SK-MEL-5 (cell line): ENCODE measurements around the gene PCNP. TPM values are rescaled to one million over a fixed set of nuclear protein-coding genes. Genes with fewer than 3 reads are reported as not detected.
"Not testable (repeated sequence)": the region's sequence is repeated elsewhere in the genome, so short reads cannot be mapped to it uniquely, and the experiment has no call there.

Experiments
- DNase-seq: peaks from one replicate; pipeline ENCODE4 v3.0.0-alpha.2; 2016; ENCODE audit warnings: low read depth, low spot score
- in situ Hi-C: cut with HindIII; loops from 2 replicates; pipeline ENCODE4 v1.10.0; 2016; ENCODE audit warnings: low sequenced_read_pairs, high pct_unique_total_duplicates, low pct_unique_long_range_greater_than_20kb
- total RNA-seq: library from RNA; depleted of rRNA; stranded (reverse); fragments of >200 nt; shearing (Covaris generic); gene quantifications from 2 replicates; pipeline ENCODE4 v1.2.3, GENCODE V29; 2014

Gene PCNP
- total RNA-seq, 1 experiment from 2014 or later, result 69.9 TPM

DNA sequence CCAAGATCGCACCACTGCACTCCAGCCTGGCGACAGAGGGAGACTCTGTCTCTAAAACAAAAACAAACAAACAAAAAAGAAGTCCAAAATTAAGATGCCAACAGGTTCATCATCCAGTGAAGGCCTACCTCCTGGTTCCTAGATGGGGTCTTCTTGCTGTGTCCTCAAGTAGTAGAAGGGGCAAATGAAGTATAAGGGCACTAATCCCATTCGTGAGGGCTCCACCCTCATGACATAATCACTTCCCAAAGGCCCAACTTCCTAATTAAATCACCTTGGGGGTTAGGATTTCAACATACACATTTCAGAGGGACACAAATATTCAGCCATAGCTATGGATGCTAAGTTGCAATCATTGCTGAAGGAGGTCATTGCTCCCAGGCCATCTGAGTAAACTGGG lies 45.8 kb downstream of the PCNP start:
- no peak for DNase-seq
- in situ Hi-C loops, result no loop called here

- no peak for DNase-seq
- in situ Hi-C loops, result no loop called here
Observed at GRCh38 chr3:101623656-101624055, 49.7 kb downstream of the PCNP start.

DNA sequence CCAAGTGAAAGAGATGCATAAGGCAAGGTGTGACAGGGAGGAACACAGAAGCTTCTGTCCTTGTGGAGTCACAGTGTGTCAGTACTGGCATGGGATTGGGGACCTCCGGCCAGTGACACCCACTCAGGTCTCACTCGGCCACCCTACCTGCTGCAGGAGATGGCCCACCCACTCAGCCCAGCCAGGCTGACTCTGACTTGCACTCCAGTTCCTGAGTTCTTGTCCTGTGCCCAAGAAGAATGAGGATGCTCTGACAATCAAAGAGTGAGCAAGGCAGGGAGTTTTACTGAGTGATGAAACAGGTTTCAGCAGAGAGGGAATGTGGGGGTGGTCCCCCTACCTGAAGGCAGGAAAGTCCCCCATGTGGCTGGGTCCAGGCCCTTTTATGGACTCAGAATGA lies 50.9 kb downstream of the PCNP start:
- in situ Hi-C loops, result no loop called here
- no peak for DNase-seq

DNA sequence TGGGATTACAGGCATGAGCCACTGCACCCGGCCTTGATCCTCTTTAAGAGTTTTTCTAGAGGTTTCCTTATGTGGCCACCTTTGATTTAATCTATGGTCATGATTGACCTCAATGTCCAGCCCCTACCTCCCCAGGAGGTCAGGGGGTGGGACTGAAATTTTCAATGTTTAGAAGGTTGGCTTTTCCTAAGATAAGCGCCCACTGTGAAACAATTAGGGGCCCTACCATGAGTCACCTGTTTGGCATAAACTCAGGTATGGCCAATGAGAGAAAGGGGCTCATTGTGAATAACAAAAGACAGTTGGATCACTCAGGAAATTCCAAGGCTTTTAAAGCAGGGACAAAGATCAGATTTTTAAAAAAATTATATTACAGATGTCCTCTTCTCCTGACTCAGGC lies 51.9 kb downstream of the PCNP start:
- in situ Hi-C loops, result no loop called here
- no peak for DNase-seq

DNA sequence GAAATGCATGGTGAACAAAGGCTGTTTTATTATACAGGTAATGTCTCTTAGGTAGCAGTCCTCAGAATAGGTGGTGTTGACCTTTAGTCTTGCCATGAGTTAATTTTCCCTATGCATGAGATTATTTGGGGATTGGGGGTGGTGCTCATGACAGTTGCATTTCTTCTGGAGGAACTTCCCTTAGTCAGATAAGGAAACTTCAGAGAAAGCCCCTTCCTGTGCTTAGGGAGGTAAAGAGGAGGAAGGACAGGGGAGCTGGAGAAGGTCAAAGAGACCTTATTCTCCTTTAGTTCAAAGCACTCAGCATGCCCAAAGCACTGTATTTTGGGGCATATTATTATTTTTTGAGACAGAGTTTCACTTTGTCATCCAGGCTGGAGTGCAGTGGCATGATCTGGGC lies 55.2 kb downstream of the PCNP start:
- no peak for DNase-seq
- in situ Hi-C loops, result no loop called here

- in situ Hi-C loops, result no loop called here
- DNase-seq, result no peak
Observed at GRCh38 chr3:101631098-101631796, 57.3 kb downstream of the PCNP start.

GRCh38 chr3:101631959-101632358 lies 58.0 kb downstream of the PCNP start:
- in situ Hi-C loops, DNase-seq: not testable (repeated sequence)

DNA sequence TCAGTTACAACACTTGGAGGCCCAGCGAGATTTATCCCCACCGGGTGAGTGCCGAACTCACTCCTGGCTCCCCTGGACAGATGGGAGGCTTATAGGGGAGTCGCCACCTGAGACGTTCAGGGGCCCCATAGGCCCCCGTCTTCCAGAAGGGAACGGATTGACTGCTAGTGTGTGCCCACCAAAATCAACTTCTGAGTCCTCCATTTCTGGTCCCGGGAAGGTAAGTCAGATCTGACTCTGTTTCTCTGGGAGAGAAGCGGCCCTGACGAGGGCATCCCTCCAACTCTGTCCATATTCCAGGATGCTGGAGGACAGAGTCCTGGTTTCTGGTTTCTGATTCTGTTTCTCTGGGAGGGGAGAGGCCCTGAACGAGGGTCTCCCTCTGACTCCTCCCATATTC lies 58.6 kb downstream of the PCNP start:
- in situ Hi-C loops, result no loop called here
- no peak for DNase-seq

DNA sequence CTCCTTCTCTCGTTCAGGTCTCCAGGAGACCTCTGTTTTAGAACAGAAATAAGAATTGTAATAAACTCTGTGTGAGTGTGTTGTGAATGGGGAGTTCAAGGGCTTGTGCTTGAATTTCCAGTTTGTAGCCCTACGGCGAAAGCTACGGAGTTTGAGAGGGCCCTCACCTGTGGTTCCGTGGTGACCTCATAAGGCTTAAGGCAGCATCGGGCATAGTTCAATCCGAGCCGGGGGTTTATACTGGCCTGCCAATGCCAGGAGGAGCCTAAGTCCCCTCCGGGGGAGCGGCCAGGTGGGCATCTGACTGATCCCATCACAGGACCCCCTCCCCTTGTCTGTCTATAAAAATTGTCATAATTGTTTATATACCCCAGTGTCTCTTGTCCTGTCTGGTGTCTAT lies 59.2 kb downstream of the PCNP start:
- no peak for DNase-seq
- in situ Hi-C loops, result no loop called here

GRCh38 chr3:101634591-101635196 lies 60.7 kb downstream of the PCNP start:
- DNase-seq, result no peak
- in situ Hi-C loops, result no loop called here

DNA sequence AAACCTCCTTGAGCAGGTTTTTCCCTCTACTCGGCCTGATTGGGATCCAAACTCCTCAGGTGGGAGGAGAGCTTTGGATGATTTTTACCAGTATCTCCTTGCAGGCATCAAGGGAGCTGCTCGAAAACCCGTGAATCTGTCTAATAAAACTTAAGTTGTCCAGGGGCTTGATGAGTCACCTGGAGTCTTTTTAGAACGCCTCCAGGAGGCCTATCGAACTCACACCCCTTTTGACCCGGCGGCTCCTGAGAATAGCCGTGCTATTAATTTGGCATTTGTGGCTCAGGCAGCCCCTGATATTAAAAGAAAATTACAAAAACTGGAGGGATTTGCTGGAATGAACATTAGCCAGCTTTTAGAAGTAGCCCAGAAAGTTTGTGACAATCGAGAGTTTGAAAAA lies 61.4 kb downstream of the PCNP start:
- DNase-seq, result no peak
- in situ Hi-C loops, result no loop called here

DNA sequence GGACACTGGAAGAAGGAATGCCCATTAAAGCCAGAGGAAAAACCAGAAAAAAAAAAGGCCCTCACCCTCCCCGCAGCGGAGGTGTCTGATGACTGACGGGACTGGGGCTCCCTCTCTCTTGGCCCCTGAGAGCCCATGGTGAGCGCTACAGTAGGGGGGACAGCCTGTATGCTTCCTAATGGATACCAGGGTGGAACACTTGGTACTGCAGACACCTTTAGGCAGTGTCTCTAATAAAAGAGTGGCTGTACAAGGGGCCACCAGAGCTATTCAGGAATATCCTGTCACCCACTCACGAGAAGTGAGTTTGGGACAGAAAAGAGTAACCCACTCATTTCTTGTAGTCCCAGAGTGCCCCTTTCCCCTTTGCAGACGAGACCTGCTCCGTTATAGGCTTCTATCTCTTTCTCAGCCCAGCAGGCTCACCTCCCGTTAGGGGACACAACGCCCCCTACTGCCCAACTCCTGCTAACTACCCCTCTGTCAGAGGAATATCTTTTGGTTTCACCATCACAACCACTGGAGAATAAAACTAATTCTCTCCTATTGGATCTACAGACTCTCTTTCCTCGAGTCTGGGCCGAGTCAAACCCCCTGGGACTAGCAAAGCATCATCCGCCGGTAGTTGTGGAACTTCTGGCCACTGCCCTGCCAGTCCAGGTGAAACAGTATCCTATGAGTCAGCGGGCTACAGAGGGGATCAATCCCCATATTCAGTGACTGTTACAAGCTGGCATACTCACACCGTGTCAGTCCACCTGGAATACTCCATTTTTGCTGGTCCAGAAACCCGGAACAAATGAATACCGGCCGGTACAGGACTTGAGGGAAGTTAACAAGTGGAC lies 62.2 kb downstream of the PCNP start:
- peak; percentile 75 for DNase-seq
- in situ Hi-C loops, result no loop called here

DNA sequence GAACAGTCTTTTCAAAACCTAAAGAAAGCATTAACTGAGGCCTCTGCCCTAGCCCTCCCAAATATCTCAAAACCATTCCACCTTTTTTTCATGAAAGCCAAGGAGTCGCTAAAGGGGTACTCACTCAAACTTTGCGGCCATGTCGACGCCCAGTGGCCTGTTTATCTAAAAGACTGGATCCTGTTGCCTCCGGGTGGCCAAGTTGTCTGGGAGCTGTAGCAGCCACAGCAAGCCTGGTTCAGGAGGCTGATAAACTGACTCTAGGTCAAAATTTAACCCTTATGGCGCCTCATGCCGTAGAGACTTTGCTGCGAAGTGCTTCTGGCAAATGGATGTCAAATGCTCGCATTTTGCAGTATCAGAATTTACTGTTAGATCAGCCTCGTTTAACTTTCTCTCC lies 63.5 kb downstream of the PCNP start:
- in situ Hi-C loops, result no loop called here
- no peak for DNase-seq

GRCh38 chr3:101638261-101638745 lies 64.3 kb downstream of the PCNP start:
- in situ Hi-C loops, result no loop called here
- DNase-seq, result peak; percentile 8

GRCh38 chr3:101639280-101639963 lies 65.4 kb downstream of the PCNP start:
- in situ Hi-C loops, result no loop called here
- no peak for DNase-seq

GRCh38 chr3:101640256-101640655 lies 66.3 kb downstream of the PCNP start:
- DNase-seq, result no peak
- in situ Hi-C loops, result no loop called here

DNA sequence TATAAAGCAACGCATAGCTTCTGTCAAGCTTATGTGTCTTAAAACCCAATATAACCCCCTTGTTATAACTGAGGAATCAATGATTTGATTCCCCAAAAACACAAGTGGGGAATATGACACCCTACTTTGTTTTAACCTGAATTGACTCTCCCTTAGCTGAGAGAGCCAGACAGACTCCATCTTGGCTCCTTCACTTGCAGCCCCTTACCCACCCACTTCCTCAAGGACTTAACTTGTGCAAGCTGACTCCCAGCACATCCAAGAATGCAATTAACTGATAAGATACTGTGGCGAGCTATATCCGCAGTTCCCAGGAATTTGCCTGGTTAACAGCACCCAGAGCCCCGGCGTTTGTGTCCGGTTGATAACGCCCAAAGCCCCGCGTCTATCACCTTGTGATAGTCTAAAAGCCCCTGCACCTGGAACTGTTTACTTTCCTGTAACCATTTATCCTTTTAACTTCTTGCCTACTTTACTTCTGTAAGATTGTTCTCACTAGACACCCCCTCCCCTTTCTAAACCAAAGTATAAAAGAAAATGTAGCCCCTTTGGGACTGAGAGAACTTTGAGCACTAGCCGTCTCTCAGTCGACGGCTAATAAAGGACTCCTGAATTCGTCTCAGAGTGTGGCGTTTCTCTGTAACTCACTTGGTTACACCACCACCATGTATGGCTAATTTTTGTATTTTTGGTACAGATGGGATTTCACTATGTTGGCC lies 67.6 kb downstream of the PCNP start:
- in situ Hi-C loops, DNase-seq: not testable (repeated sequence)
